AG04450 (cell line): ENCODE measurements around the gene DLGAP4. TPM values are rescaled to one million over a fixed set of nuclear protein-coding genes. Genes with fewer than 3 reads are reported as not detected.

Source experiments
- CTCF ChIA-PET: fragments of 300-600, 350-600 bp; formaldehyde crosslinking; extraction: SDS; loops from one replicate; lab custom pipeline; 2022; ENCODE audit warnings: antibody characterized with exemption, inconsistent platforms; lab: Charles Lee
- POLR2A ChIA-PET: fragments of 350-600 bp; formaldehyde crosslinking; extraction: SDS; loops from one replicate; lab custom pipeline; 2021; ENCODE audit warnings: antibody characterized with exemption, inconsistent platforms; lab: Yijun Ruan, JAX
- DNase-seq: peaks from one replicate; pipeline ENCODE4 v3.0.0-alpha.2; 2011; ENCODE audit warnings: low read depth, low spot score
- H3K27ac ChIP-seq: one replicate; pipeline ENCODE4 v1.5.1; 2012; ENCODE audit warnings: low read depth, low read length, control low read depth
- H3K27me3 ChIP-seq: one replicate; pipeline ENCODE4 v1.6.0; 2012; ENCODE audit warnings: low read length; ENCODE audit not compliant: control insufficient read depth, insufficient read depth
- H3K4me3 ChIP-seq: 2 replicates; pipeline ENCODE4 v1.5.1; 2011; ENCODE audit warnings: mild to moderate bottlenecking, low read depth, low read length, control low read depth
- H3K9me3 ChIP-seq: 2 replicates; pipeline ENCODE4 v1.5.1; 2012; ENCODE audit warnings: low read length; ENCODE audit not compliant: control insufficient read depth, insufficient read depth
- polyA plus RNA-seq: library from polyadenylated mRNA; depleted of rRNA; stranded (reverse); fragments of >200 nt; gene quantifications from 2 replicates; pipeline ENCODE4 v1.2.3, GENCODE V29; 2011
- TF ChIP-seq, protein P1 (sequence below): IDR thresholded peaks from 2 replicates; pipeline ENCODE4 v1.5.1; 2011; ENCODE audit warnings: low read depth, low read length, control low read depth, inconsistent platforms

Gene DLGAP4
- polyA plus RNA-seq, 1 experiment: 17.7 TPM

DNA sequence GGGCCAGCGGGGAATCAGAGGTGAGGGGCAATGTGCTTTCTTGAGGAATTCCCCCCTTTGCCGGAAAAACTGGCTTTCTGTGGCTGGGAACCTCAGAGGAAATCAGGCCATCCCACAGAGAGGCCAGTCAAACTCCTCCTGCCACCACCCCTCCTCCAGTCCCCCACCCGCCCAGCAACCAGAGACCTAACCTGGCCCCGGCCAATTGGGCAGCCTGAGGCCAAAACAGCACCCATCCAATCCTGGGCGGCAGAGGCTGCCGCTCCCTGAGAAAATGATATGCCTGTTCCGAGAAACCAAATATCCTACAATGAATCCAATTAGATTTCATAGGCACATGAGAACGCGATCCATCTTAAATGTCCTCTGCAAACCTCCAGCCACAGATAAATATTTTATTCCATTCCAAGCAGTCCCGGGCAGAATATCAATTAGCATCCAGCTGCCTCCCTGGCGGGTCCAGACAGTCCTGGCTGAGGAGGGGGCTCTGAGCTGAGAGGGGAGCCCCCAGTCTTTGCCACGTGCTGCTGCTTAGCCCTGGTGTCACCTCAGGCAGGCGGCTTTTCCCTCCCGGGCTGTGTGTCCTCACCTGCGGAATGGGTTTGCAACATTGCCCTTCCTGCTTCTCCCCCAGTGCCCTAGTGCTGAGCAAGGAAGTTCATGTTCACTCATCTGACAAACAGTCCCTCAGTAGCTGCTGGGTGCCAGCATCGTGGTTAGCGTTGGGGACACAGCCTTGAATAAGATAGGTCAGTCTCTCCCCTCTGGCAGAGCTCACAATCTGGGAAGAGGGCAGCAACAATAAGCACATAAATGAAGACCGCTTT lies 95.0 kb downstream of the DLGAP4 start:
- H3K27me3 ChIP-seq: peaks cover 34% of the 10 kb centered on the region
- CTCF ChIA-PET: no interaction called here
- TF ChIP-seq, protein P1, sequence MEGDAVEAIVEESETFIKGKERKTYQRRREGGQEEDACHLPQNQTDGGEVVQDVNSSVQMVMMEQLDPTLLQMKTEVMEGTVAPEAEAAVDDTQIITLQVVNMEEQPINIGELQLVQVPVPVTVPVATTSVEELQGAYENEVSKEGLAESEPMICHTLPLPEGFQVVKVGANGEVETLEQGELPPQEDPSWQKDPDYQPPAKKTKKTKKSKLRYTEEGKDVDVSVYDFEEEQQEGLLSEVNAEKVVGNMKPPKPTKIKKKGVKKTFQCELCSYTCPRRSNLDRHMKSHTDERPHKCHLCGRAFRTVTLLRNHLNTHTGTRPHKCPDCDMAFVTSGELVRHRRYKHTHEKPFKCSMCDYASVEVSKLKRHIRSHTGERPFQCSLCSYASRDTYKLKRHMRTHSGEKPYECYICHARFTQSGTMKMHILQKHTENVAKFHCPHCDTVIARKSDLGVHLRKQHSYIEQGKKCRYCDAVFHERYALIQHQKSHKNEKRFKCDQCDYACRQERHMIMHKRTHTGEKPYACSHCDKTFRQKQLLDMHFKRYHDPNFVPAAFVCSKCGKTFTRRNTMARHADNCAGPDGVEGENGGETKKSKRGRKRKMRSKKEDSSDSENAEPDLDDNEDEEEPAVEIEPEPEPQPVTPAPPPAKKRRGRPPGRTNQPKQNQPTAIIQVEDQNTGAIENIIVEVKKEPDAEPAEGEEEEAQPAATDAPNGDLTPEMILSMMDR: no peak
- H3K27ac ChIP-seq: no peak overlapping the region
- H3K4me3 ChIP-seq: no peak overlapping the region
- DNase-seq: no peak
- POLR2A ChIA-PET: no interaction called here
- no peaks in the 10 kb centered on the region for H3K9me3 ChIP-seq

DNA sequence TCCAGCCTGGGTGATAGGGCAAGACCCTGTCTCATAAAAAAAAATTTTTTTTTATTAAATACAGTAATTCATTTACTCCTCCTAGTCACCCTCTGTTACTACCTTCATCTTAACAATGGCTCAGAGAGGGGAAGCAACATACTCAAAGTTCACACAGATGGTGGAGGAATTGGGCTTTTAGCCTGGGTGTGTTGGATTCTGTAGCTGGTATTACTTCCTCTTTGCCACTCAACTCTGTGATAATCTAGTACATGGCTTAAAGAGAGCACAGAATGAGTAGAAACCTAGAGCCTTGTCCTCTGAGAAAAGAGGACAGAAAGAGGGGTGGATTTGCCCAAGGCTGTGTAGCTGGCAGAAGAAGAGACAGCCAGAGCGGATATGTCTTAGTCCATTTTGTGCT lies 96.6 kb downstream of the DLGAP4 start:
- TF ChIP-seq, protein P1: no peak
- DNase-seq: no peak
- POLR2A ChIA-PET: no interaction called here
- Histone ChIP-seq H3K4me3 (no peak overlapping the region), H3K27me3 (peaks cover 36% of the 10 kb centered on the region), H3K27ac (no peak overlapping the region), H3K9me3 (no peaks in the 10 kb centered on the region)
- CTCF ChIA-PET: no interaction called here

DNA sequence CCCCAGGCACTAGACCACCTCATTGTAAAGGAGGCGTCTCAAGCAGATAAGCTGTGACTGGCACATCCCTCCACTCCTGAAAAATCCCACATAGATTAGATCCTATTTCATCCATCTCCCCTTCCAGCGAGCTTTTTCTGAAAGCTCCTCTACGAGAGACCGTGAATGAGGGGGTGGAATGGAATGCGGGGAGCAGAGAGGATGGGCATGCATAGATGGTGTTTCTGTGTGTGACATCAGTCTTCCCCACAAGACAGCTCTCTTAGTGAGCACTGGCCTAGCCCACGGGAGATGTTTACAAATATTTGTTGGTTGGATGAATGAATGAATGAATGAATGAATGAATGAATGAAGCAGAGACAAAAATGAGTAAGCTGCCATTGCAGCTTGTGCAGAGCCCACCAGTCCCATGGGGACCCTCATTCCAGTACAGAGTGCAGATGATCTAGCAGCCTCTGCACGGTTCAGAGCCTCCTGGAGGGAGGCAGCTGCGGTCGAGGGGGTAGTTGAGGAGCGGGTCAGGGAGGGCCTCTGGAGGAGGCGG lies 98.4 kb downstream of the DLGAP4 start:
- ChIA-PET POLR2A (no interaction called here), CTCF (interaction anchor here (0.6 kb wide), 1 partner anchor 384 kb away, joined by 7 read pairs; no protein-coding TSS in a partner anchor)
- Histone ChIP-seq H3K27me3 (peaks cover 28% of the 10 kb centered on the region), H3K27ac (no peak overlapping the region), H3K9me3 (no peaks in the 10 kb centered on the region), H3K4me3 (no peak overlapping the region)
- TF ChIP-seq, protein P1: no peak
- DNase-seq: no peak

DNA sequence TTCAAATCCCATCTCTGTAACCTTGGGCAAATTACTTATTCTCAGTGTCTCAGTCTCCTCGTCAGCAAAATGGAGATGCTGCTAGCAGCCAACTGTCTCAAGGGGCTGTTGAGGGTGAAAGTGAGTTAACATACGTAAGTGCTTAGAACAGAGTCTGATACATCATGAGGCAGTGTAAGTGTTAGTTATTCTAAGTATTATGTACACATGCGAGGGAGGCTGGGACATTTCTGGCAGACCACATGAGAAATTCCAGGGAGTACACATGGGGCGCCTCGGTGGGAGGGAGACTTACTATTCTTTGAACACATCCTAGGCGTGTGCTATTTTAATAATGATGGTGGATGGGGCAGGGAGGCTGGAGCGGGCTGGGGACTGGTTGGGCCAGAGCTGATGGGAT lies 99.1 kb downstream of the DLGAP4 start:
- no peak for DNase-seq
- ChIA-PET POLR2A (no interaction called here), CTCF (interaction anchor here (0.6 kb wide), 1 partner anchor 384 kb away, joined by 7 read pairs; no protein-coding TSS in a partner anchor)
- Histone ChIP-seq H3K27ac (no peak overlapping the region), H3K4me3 (no peak overlapping the region), H3K27me3 (peaks cover 22% of the 10 kb centered on the region), H3K9me3 (no peaks in the 10 kb centered on the region)
- TF ChIP-seq, protein P1: no peak

DNA sequence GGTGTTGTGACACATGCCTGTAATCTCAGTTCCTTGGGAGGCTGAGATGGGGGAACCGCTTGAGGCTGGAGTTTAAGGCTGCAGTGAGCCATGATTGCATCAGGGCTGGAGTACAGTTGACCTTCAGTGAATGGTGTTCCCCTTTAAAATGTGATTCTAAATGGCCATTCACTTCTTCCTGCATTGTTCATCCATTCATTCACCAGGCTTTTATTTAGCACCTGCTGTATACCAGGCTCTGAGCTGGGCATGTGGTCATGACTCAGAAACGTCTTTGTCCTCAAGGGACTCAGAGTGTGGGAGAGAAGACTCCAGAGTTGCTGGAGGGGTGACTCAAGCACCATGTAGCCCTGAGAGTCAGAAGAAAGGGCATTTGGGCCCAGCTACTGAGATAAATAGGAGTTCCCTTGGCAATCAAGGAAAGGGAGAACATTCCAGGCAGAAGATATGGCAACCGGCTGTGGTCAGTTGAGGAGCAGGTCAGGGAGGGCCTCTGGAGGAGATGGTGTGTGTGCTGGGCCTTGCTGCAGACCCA lies 101.1 kb downstream of the DLGAP4 start:
- Histone ChIP-seq H3K4me3 (no peak overlapping the region), H3K27me3 (peaks cover 11% of the 10 kb centered on the region), H3K27ac (no peak overlapping the region), H3K9me3 (no peaks in the 10 kb centered on the region)
- ChIA-PET CTCF (no interaction called here), POLR2A (no interaction called here)
- TF ChIP-seq, protein P1: no peak
- no peak for DNase-seq
